ENCODE measurements around the gene STPG4.

GRCh38 chr2:47065771-47066380 is 89.2 kb downstream of the STPG4 start:
- TF ChIP-seq POLR2A (IDR thresholded peaks at IDR 0.05) (peak; percentile 33), CTCF (IDR thresholded peaks at IDR 0.05) (no peak), EP300 (IDR thresholded peaks at IDR 0.05; ENCODE audit: low read depth) (no peak), POLR2AphosphoS5 (IDR thresholded peaks at IDR 0.05) (peak in 2 of 3 donors; percentile 20 to 34)

All from transverse colon (tissue), 4 donors.